ENCODE data around the gene CRBN. TPM values are rescaled to one million over a fixed set of nuclear protein-coding genes. Genes with fewer than 3 reads are reported as not detected.

Gene CRBN
- total and polyA plus RNA-seq, 2 of the 13 experiments (the other 11 are each of a cell fraction or from before 2014, with no cell fraction given), result 30.8 to 36.1 TPM

GRCh38 chr3:3216401-3216800 is 36.9 kb upstream of the CRBN start:
- H3K9me3 ChIP-seq (ENCODE audit: low read length), result no peaks in the 10 kb centered on the region
- DNase-seq (ENCODE audit: low spot score) (no peak), FAIRE-seq (no peak), ATAC-seq (no peak)
- no peaks in the 10 kb centered on the region for H3K36me3 ChIP-seq (replicated peaks in 1 of 2; ENCODE audit: control insufficient read depth in 1 of 2, insufficient read depth in 2 of 2, low read length in 2 of 2)
- no peaks in the 10 kb centered on the region for H3K27me3 ChIP-seq (ENCODE audit: control insufficient read depth in 1 of 2, insufficient read depth in 2 of 2, low read length in 2 of 2)
- no peak overlapping the region for H3K4me3 ChIP-seq (replicated peaks in 1 of 3; ENCODE audit: insufficient read depth in 1 of 3, low read depth in 2 of 3, low read length in 3 of 3)
- H3K27ac ChIP-seq (ENCODE audit: extremely low read length, insufficient read depth, low read length), result no peak overlapping the region
- no peak overlapping the region for H2AFZ ChIP-seq (ENCODE audit: low read length)
- H4K20me1 ChIP-seq (ENCODE audit: insufficient read depth, low read length), result no peaks in the 10 kb centered on the region
- BruUV-seq (replicated peaks), result no TSS peak
- POLR2A ChIA-PET, result no interaction called here
- H3K9ac ChIP-seq (ENCODE audit: insufficient read depth, low read depth, low read length), result no peak overlapping the region
- H3K4me2 ChIP-seq (ENCODE audit: low read depth, low read length), result no peak overlapping the region
- 6% methylated on average over 4 of the region's 4 CpGs for WGBS (ENCODE audit: low lambda C conversion rate)
- H3K4me1 ChIP-seq (ENCODE audit: insufficient read depth, low read length), result no peaks in the 10 kb centered on the region
- CTCF ChIA-PET (ENCODE audit: low intra/inter-chr PET ratio, low total read pairs), result no interaction called here
- TF ChIP-seq ZFP90 (CRISPR knock-in tag; IDR thresholded peaks at IDR 0.05; ENCODE audit: borderline replicate concordance) (no peak), SIX1 (CRISPR knock-in tag; IDR thresholded peaks at IDR 0.05; ENCODE audit: borderline replicate concordance) (no peak)
- intact Hi-C loops (cut with micrococcal nuclease; ENCODE audit: unreplicated experiment), result no loop called here
- no peaks in the 10 kb centered on the region for H3K79me2 ChIP-seq (ENCODE audit: insufficient read depth, low read length)
- in situ Hi-C loops (cut with HindIII; ENCODE audit: extremely low pct_ligation_motif_present, low pct_unique_long_range_greater_than_20kb), result no loop called here

- in situ Hi-C loops (cut with HindIII; ENCODE audit: extremely low pct_ligation_motif_present, low pct_unique_long_range_greater_than_20kb) (no loop called here), intact Hi-C loops (cut with micrococcal nuclease; ENCODE audit: unreplicated experiment) (no loop called here)
- H3K27me3 ChIP-seq (ENCODE audit: control insufficient read depth in 1 of 2, insufficient read depth in 2 of 2, low read length in 2 of 2), result no peaks in the 10 kb centered on the region
- H3K4me2 ChIP-seq (ENCODE audit: low read depth, low read length), result no peak overlapping the region
- H3K36me3 ChIP-seq (replicated peaks in 1 of 2; ENCODE audit: control insufficient read depth in 1 of 2, insufficient read depth in 2 of 2, low read length in 2 of 2), result no peaks in the 10 kb centered on the region
- FAIRE-seq (no peak), DNase-seq (ENCODE audit: low spot score) (no peak), ATAC-seq (no peak)
- TF ChIP-seq ZNF33B (CRISPR knock-in tag; IDR thresholded peaks at IDR 0.05), result no peak
- no peak for TF ChIP-seq FOSL1 (CRISPR knock-in tag; IDR thresholded peaks at IDR 0.05; ENCODE audit: borderline replicate concordance)
- TF ChIP-seq ZNF430 (CRISPR knock-in tag; IDR thresholded peaks at IDR 0.05), result no peak
- TF ChIP-seq ZNF33A (CRISPR knock-in tag; IDR thresholded peaks at IDR 0.05; ENCODE audit: borderline replicate concordance), result no peak
- no peak overlapping the region for H3K4me3 ChIP-seq (replicated peaks in 1 of 3; ENCODE audit: insufficient read depth in 1 of 3, low read depth in 2 of 3, low read length in 3 of 3)
- ChIA-PET POLR2A (no interaction called here), CTCF (ENCODE audit: low intra/inter-chr PET ratio, low total read pairs) (no interaction called here)
- no peaks in the 10 kb centered on the region for H3K9me3 ChIP-seq (ENCODE audit: low read length)
- no peaks in the 10 kb centered on the region for H3K79me2 ChIP-seq (ENCODE audit: insufficient read depth, low read length)
- no TSS peak for BruUV-seq (replicated peaks)
- no peaks in the 10 kb centered on the region for H3K4me1 ChIP-seq (ENCODE audit: insufficient read depth, low read length)
- no peak overlapping the region for H3K9ac ChIP-seq (ENCODE audit: insufficient read depth, low read depth, low read length)
- no peaks in the 10 kb centered on the region for H4K20me1 ChIP-seq (ENCODE audit: insufficient read depth, low read length)
- WGBS (ENCODE audit: low lambda C conversion rate), result 2% methylated on average over 7 of the region's 7 CpGs
- H2AFZ ChIP-seq (ENCODE audit: low read length), result no peak overlapping the region
- H3K27ac ChIP-seq (ENCODE audit: extremely low read length, insufficient read depth, low read length), result no peak overlapping the region
These were observed 33.4 kb upstream of the CRBN start for GRCh38 chr3:3212781-3213440.

All from HepG2 (cell line).